ENCODE measurements around the gene RASEF. TPM values are rescaled to one million over a fixed set of nuclear protein-coding genes. Genes with fewer than 3 reads are reported as not detected.

Gene RASEF
- total and polyA plus RNA-seq, 4 donors, result 0.74 to 3.3 (median 2.1) TPM

GRCh38 chr9:83020864-83021263, 42.1 kb downstream of the RASEF start:
- H3K36me3 ChIP-seq (ENCODE audit: control insufficient read depth, insufficient read depth, low read length), result no peaks in the 10 kb centered on the region
- H3K4me3 ChIP-seq (ENCODE audit: low read depth, low read length), result no peak overlapping the region
- H3K9me3 ChIP-seq (ENCODE audit: control insufficient read depth, insufficient read depth, low read length), result no peaks in the 10 kb centered on the region
- no peak for DNase-seq (ENCODE audit: low read depth in 4 of 6, low spot score in 6 of 6)
- H3K4me1 ChIP-seq (ENCODE audit: control insufficient read depth, insufficient read depth, low read length), result no peaks in the 10 kb centered on the region
- H3K27ac ChIP-seq (ENCODE audit: low read depth, low read length), result no peak overlapping the region
- H3K27me3 ChIP-seq (ENCODE audit: control insufficient read depth, insufficient read depth, low read length), result no peaks in the 10 kb centered on the region
- no CpG with 5 or more reads among the region's 2 CpGs for WGBS (ENCODE audit: insufficient coverage)

DNA sequence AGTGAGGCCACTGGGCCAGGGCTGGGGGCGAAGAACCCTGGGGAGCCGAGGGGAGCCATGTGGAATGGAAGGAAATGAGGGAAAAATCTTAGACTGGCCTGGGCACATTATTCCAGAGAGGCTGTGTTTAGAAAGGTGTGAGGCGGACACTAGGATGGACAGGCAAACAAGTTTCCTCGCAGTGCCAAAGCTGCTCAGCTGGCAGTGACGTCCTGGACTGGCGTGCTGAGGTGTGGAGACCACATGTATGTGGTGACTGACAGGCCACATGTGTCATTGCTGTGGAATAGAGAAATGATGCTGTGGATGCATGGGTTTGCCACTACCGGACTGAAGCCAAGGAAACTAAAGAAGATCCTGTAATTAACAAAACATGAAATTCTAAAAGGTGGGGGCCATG, 42.6 kb downstream of the RASEF start:
- 90% methylated on average over 6 of the region's 7 CpGs for WGBS (ENCODE audit: insufficient coverage)
- H3K27ac ChIP-seq (ENCODE audit: low read depth, low read length), result no peak overlapping the region
- H3K27me3 ChIP-seq (ENCODE audit: control insufficient read depth, insufficient read depth, low read length), result no peaks in the 10 kb centered on the region
- no peak overlapping the region for H3K4me3 ChIP-seq (ENCODE audit: low read depth, low read length)
- DNase-seq (ENCODE audit: low read depth in 4 of 6, low spot score in 6 of 6), result no peak
- no peaks in the 10 kb centered on the region for H3K4me1 ChIP-seq (ENCODE audit: control insufficient read depth, insufficient read depth, low read length)
- H3K9me3 ChIP-seq (ENCODE audit: control insufficient read depth, insufficient read depth, low read length), result no peaks in the 10 kb centered on the region
- H3K36me3 ChIP-seq (ENCODE audit: control insufficient read depth, insufficient read depth, low read length), result no peaks in the 10 kb centered on the region

DNA sequence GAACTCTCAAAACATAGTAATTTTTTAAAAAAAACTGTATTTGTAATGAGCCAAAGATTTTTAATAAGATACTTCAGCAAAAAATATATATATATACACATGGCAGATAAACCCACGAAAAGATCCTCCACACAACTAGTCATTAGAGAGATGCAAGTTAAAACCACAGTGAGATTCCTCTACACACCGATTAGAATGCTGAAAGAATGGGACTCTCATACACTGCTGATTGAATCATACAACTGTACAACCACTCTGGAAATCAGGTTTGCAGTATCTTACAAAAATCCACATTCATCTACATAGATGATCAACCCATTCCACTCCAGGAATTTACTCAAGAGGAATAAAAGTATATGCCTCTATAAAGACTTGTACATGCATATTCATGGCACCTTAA, 43.7 kb downstream of the RASEF start:
- no peak overlapping the region for H3K4me3 ChIP-seq (ENCODE audit: low read depth, low read length)
- no peaks in the 10 kb centered on the region for H3K36me3 ChIP-seq (ENCODE audit: control insufficient read depth, insufficient read depth, low read length)
- H3K27me3 ChIP-seq (ENCODE audit: control insufficient read depth, insufficient read depth, low read length), result no peaks in the 10 kb centered on the region
- no peak for DNase-seq (ENCODE audit: low read depth in 4 of 6, low spot score in 6 of 6)
- no CpG with 5 or more reads among the region's 2 CpGs for WGBS (ENCODE audit: insufficient coverage)
- H3K9me3 ChIP-seq (ENCODE audit: control insufficient read depth, insufficient read depth, low read length), result no peaks in the 10 kb centered on the region
- H3K27ac ChIP-seq (ENCODE audit: low read depth, low read length), result no peak overlapping the region
- H3K4me1 ChIP-seq (ENCODE audit: control insufficient read depth, insufficient read depth, low read length), result no peaks in the 10 kb centered on the region

DNA sequence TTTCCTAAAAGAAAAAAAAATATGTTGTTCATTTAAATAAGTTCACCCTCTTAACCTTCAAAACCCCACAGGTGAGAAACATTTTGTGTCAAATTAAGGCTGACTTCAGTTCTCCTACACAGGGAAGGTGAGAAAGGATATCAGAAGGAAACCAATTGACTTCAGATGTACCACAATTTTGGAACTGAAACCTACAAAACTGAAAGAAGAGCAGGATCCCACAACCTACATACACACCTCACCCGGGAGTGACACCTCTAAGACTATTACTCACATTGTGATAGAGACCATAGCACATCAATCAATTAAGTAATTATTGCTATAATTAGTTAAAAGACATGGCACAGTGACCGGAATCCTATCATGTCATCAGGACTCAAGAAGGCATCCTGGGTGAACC, 47.0 kb downstream of the RASEF start:
- Histone ChIP-seq H3K36me3 (ENCODE audit: control insufficient read depth, insufficient read depth, low read length) (no peaks in the 10 kb centered on the region), H3K27ac (ENCODE audit: low read depth, low read length) (no peak overlapping the region), H3K4me3 (ENCODE audit: low read depth, low read length) (no peak overlapping the region), H3K9me3 (ENCODE audit: control insufficient read depth, insufficient read depth, low read length) (no peaks in the 10 kb centered on the region), H3K4me1 (ENCODE audit: control insufficient read depth, insufficient read depth, low read length) (no peaks in the 10 kb centered on the region), H3K27me3 (ENCODE audit: control insufficient read depth, insufficient read depth, low read length) (no peaks in the 10 kb centered on the region)
- DNase-seq (ENCODE audit: low read depth in 4 of 6, low spot score in 6 of 6), result no peak
- WGBS (ENCODE audit: insufficient coverage), result 100% methylated on average over 1 of the region's 2 CpGs

- Histone ChIP-seq H3K9me3 (ENCODE audit: control insufficient read depth, insufficient read depth, low read length) (no peaks in the 10 kb centered on the region), H3K36me3 (ENCODE audit: control insufficient read depth, insufficient read depth, low read length) (no peaks in the 10 kb centered on the region), H3K27me3 (ENCODE audit: control insufficient read depth, insufficient read depth, low read length) (no peaks in the 10 kb centered on the region), H3K4me3 (ENCODE audit: low read depth, low read length) (no peak overlapping the region), H3K4me1 (ENCODE audit: control insufficient read depth, insufficient read depth, low read length) (no peaks in the 10 kb centered on the region), H3K27ac (ENCODE audit: low read depth, low read length) (peak overlapping the region; percentile 17)
- DNase-seq (ENCODE audit: low read depth in 4 of 6, low spot score in 6 of 6), result no peak
- WGBS (ENCODE audit: insufficient coverage), result 92% methylated on average over 2 of the region's 3 CpGs
These were observed 48.9 kb downstream of the RASEF start for GRCh38 chr9:83013867-83014605.

GRCh38 chr9:83012922-83013838, 49.8 kb downstream of the RASEF start:
- peak overlapping the region; percentile 17 for H3K27ac ChIP-seq (ENCODE audit: low read depth, low read length)
- no peaks in the 10 kb centered on the region for H3K36me3 ChIP-seq (ENCODE audit: control insufficient read depth, insufficient read depth, low read length)
- no peaks in the 10 kb centered on the region for H3K27me3 ChIP-seq (ENCODE audit: control insufficient read depth, insufficient read depth, low read length)
- H3K9me3 ChIP-seq (ENCODE audit: control insufficient read depth, insufficient read depth, low read length), result no peaks in the 10 kb centered on the region
- H3K4me3 ChIP-seq (ENCODE audit: low read depth, low read length), result no peak overlapping the region
- WGBS (ENCODE audit: insufficient coverage), result 53% methylated on average over 5 of the region's 7 CpGs
- no peaks in the 10 kb centered on the region for H3K4me1 ChIP-seq (ENCODE audit: control insufficient read depth, insufficient read depth, low read length)
- peak in 1 of 6 donors; percentile 7 for DNase-seq (ENCODE audit: low read depth in 4 of 6, low spot score in 6 of 6)

DNA sequence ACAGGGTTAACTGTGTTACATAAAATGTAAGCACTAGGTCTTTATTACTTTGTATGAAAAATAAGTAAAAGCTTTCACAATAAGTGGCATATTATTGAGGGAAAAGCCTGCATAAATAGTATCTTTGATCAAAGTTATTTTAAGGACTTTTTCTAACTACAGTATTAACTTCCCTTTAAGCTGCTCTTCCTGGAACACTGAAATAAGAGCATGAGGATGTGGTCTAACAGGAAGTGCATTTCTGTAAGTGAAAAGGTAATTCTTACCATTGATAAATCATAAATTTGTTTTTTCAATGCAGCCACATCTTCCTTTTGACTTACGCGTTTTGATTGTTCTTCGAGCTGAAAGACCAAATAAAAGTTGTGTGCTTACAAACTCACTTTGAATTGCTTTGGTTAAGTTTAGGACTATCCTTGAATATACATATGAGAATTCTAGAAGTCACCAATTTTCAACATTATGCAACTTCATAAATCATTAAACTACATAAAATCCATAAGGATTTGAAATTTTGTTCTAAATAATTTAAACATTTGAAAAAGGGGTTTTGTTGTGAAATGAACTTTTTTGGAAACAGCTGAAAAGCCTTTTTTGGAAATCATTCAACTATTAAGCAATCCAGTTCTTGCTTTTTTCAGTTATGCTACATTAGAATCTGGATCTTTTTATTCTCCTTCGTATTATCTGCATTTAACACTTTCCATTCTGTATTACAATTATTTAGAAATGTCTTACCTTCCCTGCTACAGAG, 50.6 kb downstream of the RASEF start:
- WGBS (ENCODE audit: insufficient coverage), result no CpG with 5 or more reads among the region's 4 CpGs
- Histone ChIP-seq H3K4me1 (ENCODE audit: control insufficient read depth, insufficient read depth, low read length) (no peaks in the 10 kb centered on the region), H3K27me3 (ENCODE audit: control insufficient read depth, insufficient read depth, low read length) (no peaks in the 10 kb centered on the region), H3K36me3 (ENCODE audit: control insufficient read depth, insufficient read depth, low read length) (no peaks in the 10 kb centered on the region), H3K9me3 (ENCODE audit: control insufficient read depth, insufficient read depth, low read length) (no peaks in the 10 kb centered on the region), H3K4me3 (ENCODE audit: low read depth, low read length) (no peak overlapping the region), H3K27ac (ENCODE audit: low read depth, low read length) (no peak overlapping the region)
- DNase-seq (ENCODE audit: low read depth in 4 of 6, low spot score in 6 of 6), result no peak

GRCh38 chr9:83011611-83012010, 51.3 kb downstream of the RASEF start:
- no peaks in the 10 kb centered on the region for H3K36me3 ChIP-seq (ENCODE audit: control insufficient read depth, insufficient read depth, low read length)
- no peak overlapping the region for H3K27ac ChIP-seq (ENCODE audit: low read depth, low read length)
- no peak overlapping the region for H3K4me3 ChIP-seq (ENCODE audit: low read depth, low read length)
- H3K27me3 ChIP-seq (ENCODE audit: control insufficient read depth, insufficient read depth, low read length), result no peaks in the 10 kb centered on the region
- no peaks in the 10 kb centered on the region for H3K9me3 ChIP-seq (ENCODE audit: control insufficient read depth, insufficient read depth, low read length)
- no peak for DNase-seq (ENCODE audit: low read depth in 4 of 6, low spot score in 6 of 6)
- no peaks in the 10 kb centered on the region for H3K4me1 ChIP-seq (ENCODE audit: control insufficient read depth, insufficient read depth, low read length)

DNA sequence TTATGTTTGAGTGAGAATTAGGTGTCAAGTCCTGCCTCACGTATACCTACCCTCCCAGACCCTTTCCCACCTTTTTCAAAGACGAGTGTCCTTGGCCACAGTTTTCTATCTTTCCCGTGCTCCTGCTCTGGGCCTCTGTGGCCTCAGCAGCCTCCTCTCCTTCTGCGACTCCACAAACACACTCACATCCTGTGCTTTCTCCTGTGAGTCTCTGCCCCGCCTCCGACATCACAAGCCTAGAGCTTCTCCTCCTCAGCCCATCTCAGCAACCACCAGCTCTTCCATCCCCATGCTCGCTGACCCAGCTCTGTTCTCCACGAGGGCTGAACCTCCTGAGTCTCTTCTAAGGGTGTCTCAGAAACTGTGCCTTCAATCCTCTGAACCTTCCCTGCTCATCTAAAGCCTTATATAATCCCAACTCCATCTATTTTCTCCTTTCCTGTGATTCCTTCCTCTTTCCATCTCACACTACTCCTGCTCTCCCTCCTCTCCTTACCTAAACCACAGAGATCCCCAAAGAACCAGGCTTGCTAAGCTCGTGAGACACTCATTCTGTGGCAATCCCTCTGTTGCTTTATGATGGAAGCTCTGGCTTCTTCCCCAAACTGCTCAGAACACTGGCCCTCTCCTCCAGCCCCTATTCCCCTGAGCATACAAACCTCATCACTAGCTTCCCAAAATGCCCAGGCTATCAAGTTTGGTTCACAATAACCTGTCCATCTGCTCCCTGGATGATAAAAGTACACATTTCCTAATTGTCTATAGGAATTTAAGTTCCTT, 55.2 kb downstream of the RASEF start:
- no peaks in the 10 kb centered on the region for H3K27me3 ChIP-seq (ENCODE audit: control insufficient read depth, insufficient read depth, low read length)
- DNase-seq (ENCODE audit: low read depth in 4 of 6, low spot score in 6 of 6), result no peak
- no peaks in the 10 kb centered on the region for H3K36me3 ChIP-seq (ENCODE audit: control insufficient read depth, insufficient read depth, low read length)
- H3K4me3 ChIP-seq (ENCODE audit: low read depth, low read length), result no peak overlapping the region
- H3K27ac ChIP-seq (ENCODE audit: low read depth, low read length), result no peak overlapping the region
- WGBS (ENCODE audit: insufficient coverage), result 84% methylated on average over 9 of the region's 9 CpGs
- H3K9me3 ChIP-seq (ENCODE audit: control insufficient read depth, insufficient read depth, low read length), result no peaks in the 10 kb centered on the region
- H3K4me1 ChIP-seq (ENCODE audit: control insufficient read depth, insufficient read depth, low read length), result no peaks in the 10 kb centered on the region

All from spinal cord (tissue), 10 donors.